NCI-H69 (cell line): Measurements from ENCODE around the gene DCST2.

ENCODE experiments used
- DNase-seq: peaks from one replicate; lab custom pipeline; 2025; lab: John Stamatoyannopoulos, UW

The DCST2 gene

GRCh38 chr1:155010211-155010918, 23.2 kb downstream of the DCST2 start:
- DNase-seq: peak; percentile 27

GRCh38 chr1:155009742-155010141, 23.8 kb downstream of the DCST2 start:
- DNase-seq: no peak

- no peak for DNase-seq
These were observed 24.3 kb downstream of the DCST2 start for GRCh38 chr1:155009221-155009711.

- DNase-seq: no peak
These were observed 25.3 kb downstream of the DCST2 start for GRCh38 chr1:155008015-155008941.

- DNase-seq: no peak
These were observed 26.2 kb downstream of the DCST2 start for GRCh38 chr1:155007251-155007828.

GRCh38 chr1:155006601-155007101, 26.9 kb downstream of the DCST2 start:
- DNase-seq: peak; percentile 23

GRCh38 chr1:155005076-155006011, 28.2 kb downstream of the DCST2 start:
- DNase-seq: no peak

GRCh38 chr1:155004352-155005075, 29.1 kb downstream of the DCST2 start:
- peak; percentile 69 for DNase-seq

- DNase-seq: peak; percentile 84
These were observed 29.7 kb downstream of the DCST2 start for GRCh38 chr1:155003766-155004351.

GRCh38 chr1:155003227-155003765, 30.3 kb downstream of the DCST2 start:
- DNase-seq: peak; percentile 82

- peak; percentile 68 for DNase-seq
These were observed 30.9 kb downstream of the DCST2 start, which contains the start of gene ZBTB7B for GRCh38 chr1:155002464-155003226. Gene ZBTB7B (plus strand): TSS chr1:155002802. CDS start chr1:155014661, 11,859 bp downstream.

- peak; percentile 100 for DNase-seq
These were observed 31.7 kb downstream of the DCST2 start for GRCh38 chr1:155001675-155002463.

- no peak for DNase-seq
These were observed 32.2 kb downstream of the DCST2 start for GRCh38 chr1:155001425-155001674.

GRCh38 chr1:155000726-155001424, 32.7 kb downstream of the DCST2 start:
- peak; percentile 97 for DNase-seq

GRCh38 chr1:155000411-155000725, 33.2 kb downstream of the DCST2 start:
- DNase-seq: no peak

- DNase-seq: peak; percentile 85
These were observed 33.8 kb downstream of the DCST2 start for GRCh38 chr1:154999571-155000410.
